Measurements from ENCODE around the gene DENND11.
"Not testable (repeated sequence)": the region's sequence is repeated elsewhere in the genome, so short reads cannot be mapped to it uniquely, and the experiment has no call there.

DENND11 gene

DNA sequence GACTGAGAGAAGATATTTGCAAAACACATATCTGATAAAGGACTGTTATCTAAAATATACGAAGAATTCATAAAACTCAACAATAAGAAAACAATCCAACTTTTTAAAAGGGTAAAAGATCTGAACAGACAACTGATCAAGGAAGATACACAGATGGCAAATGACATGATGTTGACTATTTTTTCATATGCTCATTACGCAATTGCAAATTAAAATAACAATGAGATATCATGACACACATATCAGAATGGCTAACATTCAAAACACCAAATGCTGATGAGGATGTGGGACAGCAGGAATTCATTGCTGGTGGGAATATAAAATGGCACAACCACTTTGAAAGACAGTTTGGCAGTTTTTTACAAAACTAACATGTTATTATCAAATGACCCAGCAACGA is 8.9 kb downstream of the DENND11 start:
- Histone ChIP-seq H3K4me1 (ENCODE audit: control insufficient read depth in 1 of 2, insufficient read depth in 2 of 2, low read length in 2 of 2) (no peaks in the 10 kb centered on the region), H3K9me3 (ENCODE audit: control insufficient read depth in 1 of 2, low read length in 2 of 2) (no peaks in the 10 kb centered on the region), H3K27me3 (ENCODE audit: low read depth, low read length) (no peaks in the 10 kb centered on the region), H3K27ac (ENCODE audit: low read length) (no peak overlapping the region), H3K4me3 (ENCODE audit: low read depth in 1 of 2, low read length in 2 of 2) (no peak overlapping the region), H3K36me3 (ENCODE audit: control insufficient read depth in 1 of 2, insufficient read depth in 2 of 2, low read length in 2 of 2) (no peaks in the 10 kb centered on the region)

DNA sequence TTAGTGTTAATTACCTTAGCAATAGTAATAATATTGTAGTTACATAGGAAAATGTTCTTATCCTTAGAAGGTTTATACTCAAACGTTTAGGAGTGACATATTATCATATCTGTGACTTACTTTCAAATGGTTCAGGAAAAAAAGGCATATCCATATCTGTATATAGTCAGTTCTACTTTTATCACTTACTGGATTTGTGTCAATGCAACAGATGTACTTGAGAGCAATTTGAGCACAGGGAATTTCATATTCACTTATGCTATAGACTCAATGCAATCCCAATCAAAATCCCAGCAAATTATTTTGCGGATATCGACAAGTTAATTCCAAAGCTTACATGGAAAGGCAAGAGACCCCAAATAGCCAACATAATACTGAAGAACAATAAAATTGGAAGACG is 10.0 kb downstream of the DENND11 start:
- Histone ChIP-seq H3K27me3 (ENCODE audit: low read depth, low read length) (no peaks in the 10 kb centered on the region), H3K9me3 (ENCODE audit: control insufficient read depth in 1 of 2, low read length in 2 of 2) (no peaks in the 10 kb centered on the region), H3K4me1 (ENCODE audit: control insufficient read depth in 1 of 2, insufficient read depth in 2 of 2, low read length in 2 of 2) (no peaks in the 10 kb centered on the region), H3K27ac (ENCODE audit: low read length) (no peak overlapping the region), H3K36me3 (ENCODE audit: control insufficient read depth in 1 of 2, insufficient read depth in 2 of 2, low read length in 2 of 2) (no peaks in the 10 kb centered on the region), H3K4me3 (ENCODE audit: low read depth in 1 of 2, low read length in 2 of 2) (no peak overlapping the region)

DNA sequence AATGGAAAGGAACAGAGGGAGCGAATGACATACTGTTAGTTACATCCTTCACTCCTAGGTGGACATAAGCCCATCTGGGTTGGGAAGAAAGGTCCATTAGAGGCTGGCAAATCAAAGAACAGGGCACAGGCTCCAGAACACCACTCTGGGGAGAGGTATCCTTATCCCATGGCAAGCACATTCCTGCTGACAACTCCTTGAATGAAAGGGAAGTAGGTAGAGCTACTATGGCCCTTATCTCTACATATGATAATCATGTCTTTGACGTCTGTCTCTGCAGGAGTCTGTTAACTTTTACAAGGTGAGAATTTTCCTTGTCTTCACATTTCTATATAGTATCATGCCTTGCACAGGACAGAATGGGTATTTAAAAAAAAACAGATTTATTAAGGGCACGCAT is 10.4 kb downstream of the DENND11 start:
- Histone ChIP-seq H3K27me3 (ENCODE audit: low read depth, low read length) (no peaks in the 10 kb centered on the region), H3K4me1 (ENCODE audit: control insufficient read depth in 1 of 2, insufficient read depth in 2 of 2, low read length in 2 of 2) (no peaks in the 10 kb centered on the region), H3K27ac (ENCODE audit: low read length) (no peak overlapping the region), H3K4me3 (ENCODE audit: low read depth in 1 of 2, low read length in 2 of 2) (no peak overlapping the region), H3K36me3 (ENCODE audit: control insufficient read depth in 1 of 2, insufficient read depth in 2 of 2, low read length in 2 of 2) (peaks cover 0 to under 1% of the 10 kb centered on the region in 2 donors), H3K9me3 (ENCODE audit: control insufficient read depth in 1 of 2, low read length in 2 of 2) (no peaks in the 10 kb centered on the region)

DNA sequence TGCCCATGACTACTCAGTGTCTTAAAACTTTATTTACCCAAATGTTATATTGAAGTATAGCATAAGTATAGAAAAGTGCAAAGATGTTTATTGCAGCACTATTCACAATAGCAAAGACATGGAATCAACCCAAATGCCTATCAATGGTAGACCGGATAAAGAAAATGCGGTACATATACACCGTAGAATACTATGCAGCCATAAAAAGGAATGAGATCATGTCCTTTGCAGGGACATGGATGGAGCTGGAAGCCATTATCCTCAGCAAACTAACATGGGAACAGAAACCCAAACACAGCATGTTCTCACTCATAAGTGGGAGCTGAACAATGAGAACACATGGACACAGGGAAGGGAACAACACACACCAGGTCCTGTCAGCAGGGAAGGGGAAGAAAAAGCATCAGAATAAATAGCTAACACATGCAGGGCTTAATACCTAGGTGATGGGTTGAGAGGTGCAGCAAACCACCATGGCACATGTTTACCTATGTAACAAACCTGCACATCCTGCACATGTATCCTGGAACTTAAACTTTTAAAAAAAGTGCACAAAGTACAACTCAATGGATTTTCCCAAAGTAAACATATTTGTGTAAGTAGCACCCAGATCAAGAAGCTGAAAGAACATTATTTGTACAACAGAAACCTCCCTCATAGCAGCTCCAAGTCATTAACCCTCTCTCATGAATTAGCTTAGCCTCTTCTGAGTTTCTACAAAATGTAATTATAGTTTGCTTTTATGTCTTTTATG is 12.7 kb downstream of the DENND11 start:
- not testable (repeated sequence) for H3K9me3 ChIP-seq (ENCODE audit: control insufficient read depth in 1 of 2, low read length in 2 of 2); H3K4me1 ChIP-seq (ENCODE audit: control insufficient read depth in 1 of 2, insufficient read depth in 2 of 2, low read length in 2 of 2); H3K27ac ChIP-seq (ENCODE audit: low read length); H3K4me3 ChIP-seq (ENCODE audit: low read depth in 1 of 2, low read length in 2 of 2); H3K27me3 ChIP-seq (ENCODE audit: low read depth, low read length)
- peaks cover 13 to 16% of the 10 kb centered on the region in 2 donors for H3K36me3 ChIP-seq (ENCODE audit: control insufficient read depth in 1 of 2, insufficient read depth in 2 of 2, low read length in 2 of 2)

DNA sequence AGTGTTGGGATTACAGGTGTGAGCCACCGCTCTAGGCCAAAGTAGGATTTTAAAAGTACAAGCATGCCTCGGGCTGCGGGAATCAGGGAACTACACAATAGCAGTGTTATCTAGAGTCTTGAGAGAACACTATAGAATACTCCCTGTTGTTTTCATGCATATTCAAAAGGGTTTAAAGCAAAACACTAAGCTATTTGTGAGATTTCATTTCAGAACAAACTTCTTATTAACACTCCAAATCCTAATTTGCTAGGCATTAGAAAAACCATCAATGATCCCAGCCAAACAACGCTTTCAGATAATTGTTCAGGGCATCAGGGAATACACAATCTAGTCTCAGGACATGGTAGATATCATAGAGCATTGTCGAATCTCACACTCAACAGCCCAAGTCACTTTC is 13.9 kb downstream of the DENND11 start:
- no peaks in the 10 kb centered on the region for H3K9me3 ChIP-seq (ENCODE audit: control insufficient read depth in 1 of 2, low read length in 2 of 2)
- no peak overlapping the region for H3K4me3 ChIP-seq (ENCODE audit: low read depth in 1 of 2, low read length in 2 of 2)
- peaks cover 13 to 26% of the 10 kb centered on the region in 2 donors for H3K36me3 ChIP-seq (ENCODE audit: control insufficient read depth in 1 of 2, insufficient read depth in 2 of 2, low read length in 2 of 2)
- no peak overlapping the region for H3K27ac ChIP-seq (ENCODE audit: low read length)
- H3K27me3 ChIP-seq (ENCODE audit: low read depth, low read length) = no peaks in the 10 kb centered on the region
- H3K4me1 ChIP-seq (ENCODE audit: control insufficient read depth in 1 of 2, insufficient read depth in 2 of 2, low read length in 2 of 2) = no peaks in the 10 kb centered on the region

DNA sequence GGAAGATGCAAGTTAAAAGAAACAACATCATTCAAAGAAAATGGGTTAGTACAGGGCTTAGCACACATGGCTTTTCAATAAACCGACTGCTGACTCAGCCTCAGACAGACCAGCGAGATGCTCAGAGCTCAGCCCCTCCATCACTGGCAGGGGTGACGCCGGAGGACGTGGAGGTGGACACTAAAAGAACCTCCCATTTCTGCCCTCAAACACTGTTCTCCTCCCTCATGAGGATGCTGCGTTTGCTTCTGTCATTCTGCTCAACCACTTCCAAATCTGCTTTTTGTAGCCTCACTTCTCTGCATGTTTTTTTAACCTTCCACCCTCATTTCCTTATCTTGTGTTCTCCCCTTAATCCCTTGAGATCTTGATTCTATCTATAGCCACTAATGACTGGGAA is 15.3 kb downstream of the DENND11 start:
- Histone ChIP-seq H3K27ac (ENCODE audit: low read length) (no peak overlapping the region), H3K4me1 (ENCODE audit: control insufficient read depth in 1 of 2, insufficient read depth in 2 of 2, low read length in 2 of 2) (no peaks in the 10 kb centered on the region), H3K4me3 (ENCODE audit: low read depth in 1 of 2, low read length in 2 of 2) (no peak overlapping the region), H3K36me3 (ENCODE audit: control insufficient read depth in 1 of 2, insufficient read depth in 2 of 2, low read length in 2 of 2) (peaks cover 21 to 36% of the 10 kb centered on the region in 2 donors), H3K27me3 (ENCODE audit: low read depth, low read length) (no peaks in the 10 kb centered on the region), H3K9me3 (ENCODE audit: control insufficient read depth in 1 of 2, low read length in 2 of 2) (no peaks in the 10 kb centered on the region)

DNA sequence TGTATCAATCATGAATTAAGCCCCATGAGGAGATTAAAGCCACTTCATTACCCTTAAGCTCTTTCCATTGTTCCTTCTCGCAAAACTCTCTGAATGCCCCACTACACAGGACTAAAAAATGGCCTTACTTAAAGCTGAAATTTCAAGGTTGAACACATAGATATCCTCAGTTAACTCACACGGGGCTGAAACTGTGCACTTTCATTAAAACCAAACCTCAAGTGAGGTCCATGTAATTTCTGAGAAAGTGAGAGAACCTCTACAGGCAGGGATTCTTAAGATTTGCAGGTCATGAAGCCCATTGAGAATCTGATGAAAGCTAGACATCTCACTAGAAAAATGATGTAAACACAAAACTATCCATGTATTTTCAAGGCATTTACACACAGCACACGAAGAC is 15.9 kb downstream of the DENND11 start:
- no peak overlapping the region for H3K4me3 ChIP-seq (ENCODE audit: low read depth in 1 of 2, low read length in 2 of 2)
- peaks cover 24 to 42% of the 10 kb centered on the region in 2 donors for H3K36me3 ChIP-seq (ENCODE audit: control insufficient read depth in 1 of 2, insufficient read depth in 2 of 2, low read length in 2 of 2)
- H3K27ac ChIP-seq (ENCODE audit: low read length) = no peak overlapping the region
- no peaks in the 10 kb centered on the region for H3K4me1 ChIP-seq (ENCODE audit: control insufficient read depth in 1 of 2, insufficient read depth in 2 of 2, low read length in 2 of 2)
- H3K9me3 ChIP-seq (ENCODE audit: control insufficient read depth in 1 of 2, low read length in 2 of 2) = no peaks in the 10 kb centered on the region
- no peaks in the 10 kb centered on the region for H3K27me3 ChIP-seq (ENCODE audit: low read depth, low read length)

DNA sequence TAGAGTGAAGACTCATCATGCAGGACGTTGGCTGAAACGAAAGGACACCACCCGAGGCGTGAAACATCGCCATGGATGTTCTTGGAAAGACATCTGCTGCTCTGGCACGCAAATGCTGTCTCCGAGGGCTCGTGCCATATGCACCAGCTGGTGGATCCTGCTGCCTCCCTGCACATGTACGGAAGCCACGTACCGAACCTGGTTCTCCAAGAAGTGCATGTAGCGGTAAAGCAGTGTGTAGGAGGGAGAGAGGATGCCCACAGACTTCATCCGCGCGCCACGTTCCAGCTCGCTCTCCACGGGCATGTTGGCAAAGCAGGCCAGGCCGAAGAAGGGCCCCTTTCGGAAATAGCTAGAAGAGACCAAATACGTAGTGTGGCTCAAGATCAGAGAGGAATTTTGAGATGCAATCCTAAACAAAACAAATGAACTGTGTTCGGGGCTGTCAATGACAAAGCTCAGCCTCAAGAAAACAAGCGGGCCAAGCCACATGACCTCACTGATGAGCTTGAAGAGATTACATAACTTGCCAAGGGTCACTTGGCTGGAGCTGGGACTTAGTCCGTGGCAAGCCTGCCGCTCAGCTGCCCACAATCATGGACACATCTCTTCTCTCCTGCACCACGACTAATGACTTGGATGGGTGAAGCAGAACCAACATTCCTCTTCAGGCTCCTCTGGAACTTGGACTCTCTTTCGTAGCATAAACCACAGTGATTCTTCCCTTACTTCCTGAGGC is 16.5 kb downstream of the DENND11 start:
- H3K36me3 ChIP-seq (ENCODE audit: control insufficient read depth in 1 of 2, insufficient read depth in 2 of 2, low read length in 2 of 2) = peaks cover 30 to 46% of the 10 kb centered on the region in 2 donors
- no peak overlapping the region for H3K27ac ChIP-seq (ENCODE audit: low read length)
- no peaks in the 10 kb centered on the region for H3K27me3 ChIP-seq (ENCODE audit: low read depth, low read length)
- H3K9me3 ChIP-seq (ENCODE audit: control insufficient read depth in 1 of 2, low read length in 2 of 2) = no peaks in the 10 kb centered on the region
- H3K4me3 ChIP-seq (ENCODE audit: low read depth in 1 of 2, low read length in 2 of 2) = no peak overlapping the region
- no peaks in the 10 kb centered on the region for H3K4me1 ChIP-seq (ENCODE audit: control insufficient read depth in 1 of 2, insufficient read depth in 2 of 2, low read length in 2 of 2)

DNA sequence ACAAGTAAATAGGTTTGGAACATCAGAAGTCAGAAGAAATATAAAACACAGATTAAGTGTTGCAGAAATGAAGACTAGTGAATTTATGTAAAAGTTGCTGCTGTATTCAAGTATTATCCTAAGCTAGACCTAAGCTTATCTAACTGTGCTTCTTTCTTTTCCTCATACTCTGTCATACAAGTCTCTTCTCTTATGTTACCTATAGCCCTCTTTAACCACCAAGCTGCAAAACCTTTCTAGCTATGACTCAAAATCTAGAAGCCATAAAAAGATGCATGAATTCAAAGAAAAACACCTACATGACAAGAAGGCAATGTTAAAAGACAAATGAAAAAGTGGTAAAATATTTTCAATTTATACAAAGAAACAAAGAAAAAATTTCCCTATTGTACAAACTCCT is 23.0 kb downstream of the DENND11 start:
- no peak overlapping the region for H3K4me3 ChIP-seq (ENCODE audit: low read depth in 1 of 2, low read length in 2 of 2)
- no peaks in the 10 kb centered on the region for H3K27me3 ChIP-seq (ENCODE audit: low read depth, low read length)
- no peaks in the 10 kb centered on the region for H3K9me3 ChIP-seq (ENCODE audit: control insufficient read depth in 1 of 2, low read length in 2 of 2)
- H3K36me3 ChIP-seq (ENCODE audit: control insufficient read depth in 1 of 2, insufficient read depth in 2 of 2, low read length in 2 of 2) = peaks cover 22 to 38% of the 10 kb centered on the region in 2 donors
- no peaks in the 10 kb centered on the region for H3K4me1 ChIP-seq (ENCODE audit: control insufficient read depth in 1 of 2, insufficient read depth in 2 of 2, low read length in 2 of 2)
- no peak overlapping the region for H3K27ac ChIP-seq (ENCODE audit: low read length)

DNA sequence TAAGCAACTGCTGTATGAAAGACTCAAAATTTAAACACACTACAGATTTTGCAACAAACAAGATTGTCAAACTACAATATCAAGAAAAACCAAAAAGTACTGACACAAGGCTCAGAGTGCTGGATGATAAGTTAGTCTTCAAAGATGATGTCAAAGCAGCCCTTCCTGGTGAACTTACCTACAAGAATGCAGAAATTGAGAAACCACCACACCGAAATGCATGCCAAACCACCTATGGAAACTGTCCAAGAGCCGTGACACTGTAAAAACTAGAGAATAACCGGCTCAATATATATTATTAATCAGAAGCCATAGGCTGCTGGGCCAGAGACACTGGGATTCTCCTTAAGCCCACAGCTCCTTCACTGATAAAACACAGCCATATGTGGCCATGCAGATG is 25.3 kb downstream of the DENND11 start:
- H3K36me3 ChIP-seq (ENCODE audit: control insufficient read depth in 1 of 2, insufficient read depth in 2 of 2, low read length in 2 of 2) = peaks cover 22 to 29% of the 10 kb centered on the region in 2 donors
- H3K4me3 ChIP-seq (ENCODE audit: low read depth in 1 of 2, low read length in 2 of 2) = no peak overlapping the region
- no peaks in the 10 kb centered on the region for H3K9me3 ChIP-seq (ENCODE audit: control insufficient read depth in 1 of 2, low read length in 2 of 2)
- H3K4me1 ChIP-seq (ENCODE audit: control insufficient read depth in 1 of 2, insufficient read depth in 2 of 2, low read length in 2 of 2) = no peaks in the 10 kb centered on the region
- no peaks in the 10 kb centered on the region for H3K27me3 ChIP-seq (ENCODE audit: low read depth, low read length)
- H3K27ac ChIP-seq (ENCODE audit: low read length) = no peak overlapping the region

DNA sequence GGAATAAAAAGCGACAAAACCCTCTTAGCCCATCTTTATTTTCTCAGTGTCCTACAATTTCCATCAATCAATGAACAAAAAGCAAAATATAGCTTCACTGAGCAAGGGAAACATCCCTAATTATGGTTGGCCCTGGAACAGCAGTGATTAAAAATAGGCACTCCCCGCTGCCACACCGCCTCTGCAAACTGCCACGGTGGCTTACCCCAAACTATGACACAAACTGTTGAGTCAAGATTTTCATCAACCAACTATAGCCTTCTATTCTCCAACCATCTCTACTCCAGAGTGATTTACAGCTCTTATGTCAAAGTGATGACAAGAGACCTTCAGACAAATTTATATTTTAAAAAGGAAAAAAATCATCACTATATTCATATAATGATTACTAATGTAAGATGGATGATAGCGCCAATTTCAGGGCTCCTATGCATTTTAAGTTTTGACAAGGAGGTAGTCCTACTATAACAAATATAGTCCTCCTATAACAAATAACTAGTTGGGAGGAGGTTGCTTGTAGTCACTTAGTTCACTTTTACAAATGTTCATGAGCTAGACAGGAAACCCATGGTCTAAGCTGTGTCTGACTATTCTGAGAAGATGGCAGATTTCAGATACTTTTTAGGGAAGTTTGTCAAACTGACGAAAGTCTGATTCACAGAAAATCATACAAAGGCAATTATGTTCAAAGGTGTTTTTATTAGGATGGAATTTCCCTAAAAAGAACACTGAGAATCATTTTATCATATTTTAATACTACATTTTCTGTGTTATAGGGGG is 26.3 kb downstream of the DENND11 start:
- H3K27ac ChIP-seq (ENCODE audit: low read length) = no peak overlapping the region
- peaks cover 17 to 24% of the 10 kb centered on the region in 2 donors for H3K36me3 ChIP-seq (ENCODE audit: control insufficient read depth in 1 of 2, insufficient read depth in 2 of 2, low read length in 2 of 2)
- no peaks in the 10 kb centered on the region for H3K4me1 ChIP-seq (ENCODE audit: control insufficient read depth in 1 of 2, insufficient read depth in 2 of 2, low read length in 2 of 2)
- no peaks in the 10 kb centered on the region for H3K9me3 ChIP-seq (ENCODE audit: control insufficient read depth in 1 of 2, low read length in 2 of 2)
- no peak overlapping the region for H3K4me3 ChIP-seq (ENCODE audit: low read depth in 1 of 2, low read length in 2 of 2)
- no peaks in the 10 kb centered on the region for H3K27me3 ChIP-seq (ENCODE audit: low read depth, low read length)

Measured in muscle layer of duodenum (tissue), 2 donors.